Psoas muscle (tissue), 8 donors: ENCODE measurements around the gene DNAJC11. TPM values are rescaled to one million over a fixed set of nuclear protein-coding genes. Genes with fewer than 3 reads are reported as not detected.

Experiments used
- ATAC-seq, 4 donors: fragments of 200-7000 bp; cut with Tn5 transposase; one replicate each; pipeline ENCODE4 v1.9.1; 2020; ENCODE audit warnings: moderate library complexity in 3 of 4, mild to moderate bottlenecking in 2 of 4
- DNase-seq, 2 donors: peaks; one replicate each; pipeline ENCODE4 v3.0.0-alpha.2; 2020
- H3K27ac ChIP-seq: fragments of 200-600 bp; one replicate; pipeline ENCODE4 v1.8.0; 2022
- H3K27me3 ChIP-seq, 3 donors: fragments of 200-600 bp in 1 of 3; one replicate each; pipeline versions ENCODE4 v1.6.1 to v1.8.0; 2013 to 2022; ENCODE audit warnings: low read length in 2 of 3, mild to moderate bottlenecking in 2 of 3, moderate library complexity in 1 of 3; ENCODE audit not compliant: insufficient read depth in 3 of 3
- H3K36me3 ChIP-seq, 2 donors: fragments of 200-600 bp in 1 of 2; one replicate each; pipeline versions ENCODE4 v1.6.1 to v1.8.0; 2013 to 2022; ENCODE audit warnings: low read depth in 1 of 2, mild to moderate bottlenecking in 1 of 2, moderate library complexity in 1 of 2; ENCODE audit not compliant: insufficient read depth in 1 of 2
- H3K4me1 ChIP-seq: fragments of 200-600 bp; one replicate; pipeline ENCODE4 v1.8.0; 2022
- H3K4me3 ChIP-seq: fragments of 200-600 bp; one replicate; pipeline ENCODE4 v1.8.0; 2022; ENCODE audit warnings: mild to moderate bottlenecking
- H3K9me3 ChIP-seq: fragments of 200-600 bp; one replicate; pipeline ENCODE4 v1.8.0; 2022
- WGBS, 3 donors: extraction: QIAGEN DNeasy Blood & Tissue Kit; methylation state at CpG; one replicate each; pipeline versions ENCODE4 v1.1.6 to v1.1.7; 2013; 5-methylcytosine and 5-hydroxymethylcytosine counted together
- intact Hi-C, 2 donors: fragments of 100-400 bp; cut with DNase I; formaldehyde crosslinking; loops; one replicate each; pipeline versions ENCODE4 v1.11.0 to v1.14.2; 2022
- polyA plus RNA-seq, 3 donors: library from polyadenylated mRNA; stranded (reverse); fragments of 200-250 nt; gene quantifications; one replicate each; pipeline ENCODE4 v1.2.3, GENCODE V29; 2013
- total RNA-seq, 4 donors: library from RNA; stranded (reverse); fragmentation: NEBNext Ultra II Directional in 2 of 4; extraction: Animal tissue kit (Norgen Biotek cat#: 25700) in 2 of 4; gene quantifications; one replicate each; pipeline versions ENCODE4 v1.2.1 to v1.2.4, GENCODE V29; 2021 to 2023
- TF ChIP-seq, protein P1 (sequence below): fragments of 200-600 bp; IDR thresholded peaks from one replicate; pipeline ENCODE4 v1.8.0; 2022; ENCODE audit warnings: antibody characterized with exemption
- donor health status: healthy with polysubstance abuse.
- donor health status: DM: no; HTN: no; CAD: no; lungs with moderate emphysema.
- donor health status: Bipolar disorder and iron deficiency.
- donor health status: healthy.
- donor health status: DM: yes; HTN: yes; CAD: no.
- donor health status: DM: no; HTN: no; CAD: no.
- donor health status: DM: no; HTN: no; CAD: no.
- donor health status: DM: yes; HTN: yes; CAD: no.

The DNAJC11 gene
- total and polyA plus RNA-seq, 7 donors, result 28.2 to 65.4 (median 55.7) TPM

DNA sequence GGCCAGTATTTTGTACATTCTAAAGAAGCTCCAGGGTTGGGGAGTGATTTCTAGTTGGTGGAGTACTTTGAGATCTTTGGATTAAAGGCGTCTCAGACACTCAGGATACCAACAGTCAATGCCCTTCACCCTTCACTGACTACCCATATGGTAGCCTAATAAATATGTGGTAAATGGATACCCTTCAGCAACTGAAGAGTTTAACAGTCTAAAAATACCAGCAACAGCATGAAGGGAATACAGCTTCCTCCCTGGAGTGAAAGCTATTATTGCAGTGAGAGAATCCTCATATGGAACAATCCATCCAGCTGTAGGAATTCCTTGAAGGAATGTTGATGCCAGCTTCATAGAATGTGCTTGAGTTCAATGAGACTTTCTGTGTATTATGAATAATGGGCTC is 26.8 kb downstream of the DNAJC11 start:
- TF ChIP-seq, protein P1, sequence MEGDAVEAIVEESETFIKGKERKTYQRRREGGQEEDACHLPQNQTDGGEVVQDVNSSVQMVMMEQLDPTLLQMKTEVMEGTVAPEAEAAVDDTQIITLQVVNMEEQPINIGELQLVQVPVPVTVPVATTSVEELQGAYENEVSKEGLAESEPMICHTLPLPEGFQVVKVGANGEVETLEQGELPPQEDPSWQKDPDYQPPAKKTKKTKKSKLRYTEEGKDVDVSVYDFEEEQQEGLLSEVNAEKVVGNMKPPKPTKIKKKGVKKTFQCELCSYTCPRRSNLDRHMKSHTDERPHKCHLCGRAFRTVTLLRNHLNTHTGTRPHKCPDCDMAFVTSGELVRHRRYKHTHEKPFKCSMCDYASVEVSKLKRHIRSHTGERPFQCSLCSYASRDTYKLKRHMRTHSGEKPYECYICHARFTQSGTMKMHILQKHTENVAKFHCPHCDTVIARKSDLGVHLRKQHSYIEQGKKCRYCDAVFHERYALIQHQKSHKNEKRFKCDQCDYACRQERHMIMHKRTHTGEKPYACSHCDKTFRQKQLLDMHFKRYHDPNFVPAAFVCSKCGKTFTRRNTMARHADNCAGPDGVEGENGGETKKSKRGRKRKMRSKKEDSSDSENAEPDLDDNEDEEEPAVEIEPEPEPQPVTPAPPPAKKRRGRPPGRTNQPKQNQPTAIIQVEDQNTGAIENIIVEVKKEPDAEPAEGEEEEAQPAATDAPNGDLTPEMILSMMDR, result no peak
- Histone ChIP-seq H3K36me3 (peaks cover 3 to 43% of the 10 kb centered on the region in 2 donors), H3K27me3 (no peaks in the 10 kb centered on the region), H3K4me1 (peaks cover 23% of the 10 kb centered on the region), H3K4me3 (no peak overlapping the region), H3K27ac (peak overlapping the region; percentile 21), H3K9me3 (no peaks in the 10 kb centered on the region)
- DNase-seq (no peak), ATAC-seq (peak in 3 of 4 donors; percentile 39 to 66 (median 48))
- WGBS, 3 donors, result 26 to 55% (median 38%) methylated on average over 1 of the region's 1 CpG
- intact Hi-C loops, result no loop called here

DNA sequence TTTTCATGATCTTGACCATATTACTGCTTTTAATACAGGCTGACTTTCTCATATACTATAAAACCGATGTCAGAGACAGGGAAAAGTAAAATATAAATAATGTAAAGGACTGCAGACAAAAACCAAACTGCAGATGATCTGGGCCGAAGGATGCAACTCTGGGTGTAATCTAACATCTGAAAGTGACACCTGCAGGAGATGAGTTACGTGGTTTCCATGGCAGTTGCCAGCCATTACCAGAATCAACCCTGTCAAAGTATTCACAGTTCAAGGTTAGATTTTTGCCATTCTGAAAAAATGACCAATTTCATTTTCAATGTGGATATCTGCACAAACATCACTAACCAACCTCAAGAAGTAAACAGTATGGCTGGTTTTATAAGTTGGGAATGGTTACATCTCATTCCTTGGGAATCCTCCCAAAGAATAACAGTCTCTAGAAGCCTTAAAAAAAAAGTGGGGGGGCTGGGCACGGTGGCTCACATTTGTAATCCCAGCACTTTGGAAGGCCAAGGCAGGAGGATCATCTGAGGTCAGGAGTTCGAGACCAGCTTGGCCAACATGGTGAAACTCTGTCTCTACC is 27.7 kb downstream of the DNAJC11 start:
- 60 to 83% (median 66%) methylated on average over 5 of the region's 5 CpGs for WGBS, 3 donors
- no peak overlapping the region for H3K27ac ChIP-seq

DNA sequence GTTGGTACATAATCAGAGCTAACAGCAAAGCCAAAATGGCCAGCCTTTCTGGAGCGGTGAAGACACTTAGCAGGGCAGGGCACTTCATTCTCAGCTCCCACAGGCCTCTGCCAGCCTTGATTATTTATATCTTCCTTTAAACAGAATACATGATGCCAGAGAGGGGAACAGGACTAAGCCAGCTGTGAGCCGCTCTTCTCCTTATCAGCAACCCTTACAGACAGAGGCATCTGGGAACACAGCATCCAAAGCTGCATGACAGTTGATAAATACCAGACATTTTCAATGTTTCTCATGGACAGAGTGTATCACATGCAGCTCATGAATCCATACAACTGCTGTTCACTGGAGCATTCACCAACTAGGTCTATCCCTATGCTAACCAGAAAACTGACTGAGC is 29.1 kb downstream of the DNAJC11 start:
- WGBS, 3 donors, result 34 to 51% (median 45%) methylated on average over 2 of the region's 2 CpGs

More for the DNA sequence above, 27.7 kb downstream of the DNAJC11 start:
- no peak for ATAC-seq
- TF ChIP-seq, protein P1, result no peak
- Histone ChIP-seq H3K9me3 (no peaks in the 10 kb centered on the region), H3K36me3 (peaks cover 3 to 35% of the 10 kb centered on the region in 2 donors), H3K4me1 (peaks cover 23% of the 10 kb centered on the region), H3K27me3 (no peaks in the 10 kb centered on the region), H3K4me3 (no peak overlapping the region)
- DNase-seq, result no peak
- intact Hi-C loops, result no loop called here

DNA sequence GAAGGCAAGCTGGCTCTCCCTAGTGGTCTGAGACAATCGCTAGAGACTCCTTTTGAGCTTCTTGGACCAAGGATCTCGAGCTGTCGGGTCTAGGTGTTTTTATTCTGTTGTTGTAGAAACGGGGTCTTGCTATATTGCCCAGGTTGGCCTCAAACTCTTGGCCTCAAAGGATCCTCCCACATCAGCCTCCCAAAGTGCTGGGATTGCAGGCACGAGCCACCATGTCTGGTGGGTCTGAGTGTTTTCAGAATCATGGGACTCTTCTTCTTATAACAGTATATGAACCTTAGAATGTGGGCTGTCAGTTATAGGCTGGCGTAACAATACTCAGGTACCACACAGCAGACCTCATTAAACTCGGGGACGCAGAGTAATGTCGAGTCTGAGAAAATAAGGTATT is 33.1 kb downstream of the DNAJC11 start:
- no peak for ATAC-seq
- Histone ChIP-seq H3K27me3 (no peaks in the 10 kb centered on the region), H3K9me3 (no peaks in the 10 kb centered on the region), H3K27ac (no peak overlapping the region), H3K36me3 (peaks cover 2 to 41% of the 10 kb centered on the region in 2 donors), H3K4me1 (peaks cover 13% of the 10 kb centered on the region), H3K4me3 (no peak overlapping the region)
- TF ChIP-seq, protein P1, result no peak
- intact Hi-C loops, result no loop called here
- no peak for DNase-seq
- 95 to 98% (median 97%) methylated on average over 9 of the region's 9 CpGs for WGBS, 3 donors

More for the DNA sequence above, 29.1 kb downstream of the DNAJC11 start:
- Histone ChIP-seq H3K27ac (peak overlapping the region; percentile 39), H3K9me3 (no peaks in the 10 kb centered on the region), H3K36me3 (peaks cover 0 to 29% of the 10 kb centered on the region in 2 donors), H3K4me1 (peaks cover 23% of the 10 kb centered on the region), H3K27me3 (no peaks in the 10 kb centered on the region), H3K4me3 (no peak overlapping the region)
- intact Hi-C loops, result no loop called here
- DNase-seq (no peak), ATAC-seq (peak; percentile 53 to 86 (median 76))
- TF ChIP-seq, protein P1, result no peak

DNA sequence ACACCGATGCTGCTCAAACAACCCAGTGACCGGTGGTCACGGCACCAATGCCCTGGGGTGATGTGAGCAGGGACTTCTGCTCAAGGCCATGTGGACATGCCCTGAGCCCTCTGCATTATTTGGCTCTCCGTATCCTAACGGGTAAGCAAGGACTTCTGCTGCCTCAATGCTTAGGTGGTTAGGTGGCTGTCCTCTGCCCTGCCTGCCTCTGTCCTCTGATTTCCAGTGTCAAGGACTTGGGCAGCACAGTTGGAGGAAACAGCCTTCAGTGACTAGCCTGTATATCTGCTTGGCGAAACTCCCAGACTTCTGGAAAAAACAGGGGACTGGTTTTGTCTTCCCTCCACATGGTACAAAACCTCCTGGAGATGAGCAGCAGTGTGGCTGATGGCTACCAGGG is 34.5 kb downstream of the DNAJC11 start:
- Histone ChIP-seq H3K36me3 (peaks cover 2 to 42% of the 10 kb centered on the region in 2 donors), H3K4me3 (no peak overlapping the region), H3K27ac (no peak overlapping the region), H3K4me1 (peaks cover 1% of the 10 kb centered on the region), H3K27me3 (no peaks in the 10 kb centered on the region), H3K9me3 (no peaks in the 10 kb centered on the region)
- ATAC-seq, result peak in 1 of 4 donors; percentile 38
- TF ChIP-seq, protein P1, result no peak
- intact Hi-C loops, result no loop called here
- DNase-seq, result no peak
- 93 to 95% (median 95%) methylated on average over 6 of the region's 6 CpGs for WGBS, 3 donors
